SK-MEL-5 (cell line): ENCODE measurements around the gene NUP43. TPM values are rescaled to one million over a fixed set of nuclear protein-coding genes. Genes with fewer than 3 reads are reported as not detected.
"Not testable (repeated sequence)": the region's sequence is repeated elsewhere in the genome, so short reads cannot be mapped to it uniquely, and the experiment has no call there.

Experiments used
- DNase-seq: peaks from one replicate; pipeline ENCODE4 v3.0.0-alpha.2; 2016; ENCODE audit warnings: low read depth, low spot score
- in situ Hi-C: cut with HindIII; loops from 2 replicates; pipeline ENCODE4 v1.10.0; 2016; ENCODE audit warnings: low sequenced_read_pairs, high pct_unique_total_duplicates, low pct_unique_long_range_greater_than_20kb
- total RNA-seq: library from RNA; depleted of rRNA; stranded (reverse); fragments of >200 nt; shearing (Covaris generic); gene quantifications from 2 replicates; pipeline ENCODE4 v1.2.3, GENCODE V29; 2014

The NUP43 gene
- total RNA-seq, 1 experiment from 2014 or later, result 33.4 TPM

DNA sequence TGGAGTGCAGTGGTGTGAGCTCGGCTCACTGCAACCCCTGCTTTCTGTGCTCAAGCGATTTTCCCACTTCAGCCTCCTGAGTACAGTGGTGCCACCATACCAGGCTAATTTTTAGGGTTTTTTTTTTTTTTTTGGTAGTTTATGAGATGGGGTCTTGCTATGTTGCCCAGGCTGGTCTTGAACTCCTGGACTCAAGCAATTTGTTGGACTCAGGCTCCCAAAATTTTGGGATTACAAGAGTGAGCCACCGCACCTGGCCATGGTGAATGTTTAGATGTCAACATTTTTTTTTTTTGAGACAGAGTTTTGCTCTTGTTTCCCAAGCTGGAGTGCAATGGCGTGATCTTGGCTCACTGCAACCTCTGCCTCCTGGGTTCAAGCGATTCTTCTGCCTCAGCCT, 5.6 kb upstream of the NUP43 start:
- DNase-seq, in situ Hi-C loops: not testable (repeated sequence)

DNA sequence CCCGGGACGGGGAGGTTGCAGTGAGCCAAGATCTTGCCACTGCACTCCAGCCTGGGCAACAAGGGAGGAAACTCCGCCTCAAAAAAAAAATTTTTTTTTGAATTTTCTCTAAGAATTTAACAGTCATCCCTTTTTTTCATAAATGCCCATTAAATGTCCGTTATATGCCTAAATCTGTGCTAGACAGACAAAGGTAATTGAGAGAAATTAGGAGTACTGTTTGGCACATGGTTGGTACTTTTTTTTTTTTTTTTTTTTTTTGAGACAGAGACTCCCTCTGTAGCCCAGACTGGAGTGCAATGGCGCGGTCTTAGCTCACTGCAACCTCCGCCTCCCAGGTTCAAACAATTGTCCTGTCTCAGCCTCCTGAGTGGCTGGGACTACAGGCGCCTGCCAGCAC, 4.9 kb upstream of the NUP43 start:
- in situ Hi-C loops, result no loop called here
- DNase-seq, result peak; percentile 41

GRCh38 chr6:149750136-149750609, 3.8 kb upstream of the NUP43 start:
- in situ Hi-C loops, result no loop called here
- peak; percentile 69 for DNase-seq

- DNase-seq, result peak; percentile 78
- in situ Hi-C loops, result no loop called here
Measured at GRCh38 chr6:149749594-149750135, 3.3 kb upstream of the NUP43 start, which contains the start of gene PCMT1. TSS of gene PCMT1 (plus strand) at chr6:149749741. CDS start at chr6:149749902, 161 bp downstream.

DNA sequence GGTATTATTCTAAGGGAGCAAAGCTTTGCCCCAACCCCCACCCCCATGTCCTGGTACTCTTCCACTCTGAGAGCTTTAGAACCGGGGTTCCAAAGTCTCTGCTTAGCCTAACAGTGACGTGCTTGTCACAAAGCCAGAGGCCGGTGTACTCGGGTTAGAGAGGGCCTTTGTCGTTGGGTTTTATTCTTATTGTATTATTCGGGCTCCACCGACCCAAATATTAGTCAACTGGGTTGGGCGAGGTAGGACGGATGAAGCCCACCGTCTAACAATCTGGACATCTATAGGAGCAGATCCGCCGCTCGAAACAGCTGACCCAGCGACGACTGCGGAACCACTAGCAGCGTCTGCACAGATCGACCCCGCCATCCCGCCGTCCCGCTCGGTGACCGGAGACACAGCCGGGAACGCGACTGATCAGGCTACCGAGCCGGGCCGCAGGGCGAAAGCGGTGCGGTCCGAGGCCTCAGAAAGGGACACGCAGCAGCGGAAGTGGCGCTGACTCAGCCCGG, 2.8 kb upstream of the NUP43 start:
- in situ Hi-C loops, result not testable (repeated sequence)

DNA sequence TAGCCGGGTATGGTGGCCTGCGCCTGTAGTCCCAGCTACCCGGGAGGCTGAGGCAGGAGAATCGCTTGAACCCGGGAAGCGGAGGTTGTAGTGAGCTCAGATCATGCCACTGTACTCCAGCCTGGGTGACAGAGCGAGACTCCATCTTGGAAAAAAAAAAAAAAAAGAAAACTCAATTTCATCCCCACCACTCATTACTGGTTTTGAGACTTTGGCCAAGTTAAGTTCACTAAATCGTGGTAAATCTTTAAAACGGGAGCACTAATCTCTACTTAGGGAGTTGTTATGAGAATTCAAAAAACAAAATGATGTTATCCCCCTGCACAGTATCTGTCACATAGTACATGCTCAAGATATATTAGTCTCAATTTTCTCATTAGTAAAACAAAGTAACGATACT, 1.1 kb downstream of the NUP43 start:
- DNase-seq, in situ Hi-C loops: not testable (repeated sequence)

More for the DNA sequence above, 2.8 kb upstream of the NUP43 start:
- not testable (repeated sequence) for DNase-seq

GRCh38 chr6:149734915-149735314, 11.4 kb downstream of the NUP43 start:
- in situ Hi-C loops, result no loop called here
- no peak for DNase-seq

GRCh38 chr6:149733089-149733720, 13.1 kb downstream of the NUP43 start:
- no peak for DNase-seq

GRCh38 chr6:149729824-149730223, 16.5 kb downstream of the NUP43 start:
- no peak for DNase-seq
- in situ Hi-C loops, result no loop called here

More at GRCh38 chr6:149733089-149733720, 13.1 kb downstream of the NUP43 start:
- in situ Hi-C loops, result no loop called here

- no peak for DNase-seq
- in situ Hi-C loops, result no loop called here
Measured at GRCh38 chr6:149728499-149729234, 17.7 kb downstream of the NUP43 start.

DNA sequence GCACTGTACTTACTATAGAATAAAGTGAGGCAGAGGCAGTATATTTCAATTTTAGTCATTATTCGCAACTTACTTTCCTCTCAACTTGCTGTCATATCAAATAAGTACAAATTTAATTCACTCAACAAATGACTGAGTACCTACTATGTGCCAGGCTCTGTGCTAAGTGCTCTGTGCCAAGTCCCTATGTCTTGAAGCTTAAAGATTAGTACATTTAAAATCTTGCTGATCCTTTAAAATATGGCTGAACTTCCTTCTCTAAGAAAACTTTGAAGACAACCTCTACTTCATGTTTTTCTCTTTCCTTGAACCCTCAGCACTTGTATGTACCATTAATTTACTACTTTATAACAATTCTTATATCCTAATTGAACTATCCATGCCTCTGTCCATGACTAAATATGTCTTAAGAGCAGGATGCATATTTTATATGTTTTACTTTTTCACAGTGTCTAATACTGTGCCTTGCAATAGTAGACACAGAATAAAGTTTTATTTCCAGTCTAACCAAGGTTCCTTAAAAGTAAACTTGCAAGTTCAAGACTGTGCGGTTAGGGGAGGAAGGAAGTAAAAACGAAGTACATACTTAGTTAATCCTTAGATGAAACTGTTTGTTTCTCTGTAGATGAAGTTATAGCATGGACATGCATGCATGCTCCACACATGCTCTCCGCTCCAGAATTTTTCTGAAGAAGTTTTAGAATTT, 18.4 kb downstream of the NUP43 start:
- in situ Hi-C loops, result no loop called here
- no peak for DNase-seq

DNA sequence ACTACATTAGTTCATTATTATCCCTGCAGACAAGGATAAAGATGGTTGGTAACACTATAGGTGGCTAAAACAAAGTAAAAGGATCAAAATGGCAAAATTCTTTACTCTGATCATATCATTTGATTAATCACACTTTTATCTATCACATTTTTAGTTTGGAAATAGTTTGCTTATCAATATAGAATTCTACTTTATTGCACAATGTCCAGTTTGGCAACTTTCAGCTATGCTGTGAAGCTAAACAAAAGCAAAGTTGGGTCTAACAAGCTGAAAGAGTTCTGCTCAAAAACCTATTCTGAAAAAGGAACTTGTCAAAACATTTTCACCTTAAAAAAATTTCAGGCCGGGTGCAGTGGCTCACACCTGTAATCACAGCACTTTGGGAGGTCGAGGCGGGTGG, 20.5 kb downstream of the NUP43 start:
- in situ Hi-C loops, result no loop called here
- DNase-seq, result no peak

- peak; percentile 90 for DNase-seq
- in situ Hi-C loops, result no loop called here
Measured at GRCh38 chr6:149723771-149724417, 22.4 kb downstream of the NUP43 start.

DNA sequence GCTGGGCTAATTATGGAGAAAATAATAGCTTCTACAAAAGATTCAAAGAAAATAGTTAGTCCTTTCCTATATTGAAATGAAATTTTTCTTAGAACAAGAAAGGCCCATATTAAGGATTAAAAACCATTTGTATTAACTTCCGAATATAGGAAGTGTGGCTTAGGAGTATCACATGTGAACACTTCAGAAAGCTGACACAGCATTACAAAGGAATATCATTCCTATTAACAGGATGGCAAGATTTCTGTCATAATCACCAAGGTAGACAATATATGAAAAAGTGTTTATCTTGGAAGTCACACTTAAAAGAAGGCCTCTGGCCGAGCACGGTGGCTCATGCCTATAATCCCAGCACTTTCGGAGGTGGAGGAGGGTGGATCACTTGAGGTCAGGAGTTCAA, 23.1 kb downstream of the NUP43 start:
- in situ Hi-C loops, result no loop called here
- no peak for DNase-seq

GRCh38 chr6:149719531-149719930, 26.8 kb downstream of the NUP43 start:
- no peak for DNase-seq
- in situ Hi-C loops, result no loop called here

DNA sequence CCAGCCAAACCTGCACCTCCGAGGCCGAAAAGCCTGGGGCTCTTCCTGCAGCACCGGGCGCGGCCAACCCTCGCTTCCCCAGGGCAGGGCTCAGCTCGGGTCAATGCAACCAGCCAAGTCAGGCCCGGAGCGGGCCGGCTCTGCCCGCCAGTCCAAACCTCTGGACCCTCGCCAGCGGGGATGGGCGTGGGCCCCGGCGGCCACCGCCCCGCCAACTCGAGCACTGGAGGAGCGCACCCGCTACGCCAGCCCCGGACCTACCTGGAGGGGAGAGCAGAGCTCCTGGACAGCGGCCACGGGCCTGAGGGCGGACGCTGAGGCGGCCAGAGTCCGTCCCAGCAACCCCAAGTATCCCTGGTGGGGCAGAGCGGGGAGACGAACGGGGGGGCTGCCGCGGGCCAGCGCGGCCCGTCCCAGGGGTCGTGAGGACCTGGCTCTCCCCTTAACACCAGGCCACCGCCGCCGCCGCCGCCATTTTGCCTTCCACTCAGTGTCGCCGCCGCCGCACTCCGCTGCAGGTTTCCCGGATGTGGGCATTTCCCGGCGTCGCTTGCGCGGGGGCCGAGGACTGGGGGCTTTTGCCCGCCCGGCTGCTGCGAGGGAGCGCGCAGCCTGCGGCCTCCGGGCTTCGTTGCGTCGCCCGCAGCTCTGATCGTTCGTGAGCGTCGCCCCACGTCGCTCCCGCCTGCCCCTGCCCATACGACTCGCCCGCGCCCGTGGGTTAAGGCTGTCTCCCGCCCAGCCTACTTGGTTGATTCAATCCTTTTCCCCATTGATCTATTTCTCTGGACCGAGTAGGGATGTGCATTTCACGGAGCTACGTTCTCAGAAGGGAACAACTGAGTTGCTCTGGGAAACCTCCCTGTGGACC, 28.5 kb downstream of the NUP43 start, which contains the start of gene LATS1:
TSS of gene LATS1 (minus strand) at position 514 of the 871 bp plus-strand sequence. CDS start 15,975 bp downstream, outside the sequence.
- in situ Hi-C loops, result no loop called here
- peak; percentile 78 for DNase-seq

DNA sequence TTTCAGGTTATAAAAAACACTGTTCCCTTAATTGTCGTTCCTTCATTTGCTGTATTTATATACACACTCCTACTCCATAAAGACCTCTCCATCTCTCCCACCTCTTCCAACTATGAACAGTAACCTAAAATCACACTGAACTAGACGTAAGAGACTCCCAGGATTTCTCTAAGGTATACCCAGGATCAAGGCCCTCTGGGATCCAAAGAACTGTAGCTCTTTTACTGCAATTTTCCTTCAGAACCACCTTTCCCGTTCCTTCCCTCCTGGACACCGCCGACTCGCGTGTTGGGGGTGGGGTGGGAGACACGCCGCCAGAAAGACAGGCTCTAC, 29.1 kb downstream of the NUP43 start:
- DNase-seq, result no peak
- in situ Hi-C loops, result no loop called here
